SH-SY5Y (cell line): ENCODE results near the gene MACF1.

ENCODE experiments used
- GATA2 ChIP-seq: IDR thresholded peaks from 2 replicates; pipeline ENCODE4 v1.6.1; 2011; ENCODE audit warnings: mild to moderate bottlenecking, low read depth, low read length
- GATA3 ChIP-seq: IDR thresholded peaks from 2 replicates; pipeline ENCODE4 v1.6.1; 2011; ENCODE audit warnings: low read depth, mild to moderate bottlenecking, low read length, moderate library complexity

DNA sequence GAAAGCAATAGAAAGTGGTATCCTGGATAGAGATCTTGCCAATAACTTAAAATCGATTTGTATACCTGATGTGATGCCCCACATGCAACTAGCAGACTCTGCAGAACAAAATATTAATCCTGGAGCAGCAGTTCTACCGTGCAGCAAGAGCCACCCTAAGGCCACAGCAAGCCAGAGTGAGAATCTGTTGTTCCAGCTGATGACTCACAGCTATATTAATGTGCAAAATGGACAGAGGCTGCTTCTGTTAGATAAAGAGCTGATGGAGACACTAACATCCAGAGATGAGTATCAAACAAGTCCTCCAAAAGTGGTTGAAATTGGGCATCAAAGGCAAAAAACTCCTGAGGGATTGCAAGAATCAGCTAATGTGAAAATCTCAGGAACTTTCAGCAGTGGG is 127.8 kb downstream of the MACF1 start:
- no peak for TF ChIP-seq GATA3
- no peak for TF ChIP-seq GATA2
